C4-2B (cell line): ENCODE data around the gene FEZ2.

Experiments
- CTCF ChIP-seq: fragments of 450-650 bp; conservative IDR thresholded peaks from 2 replicates; pipeline ENCODE4 v1.5.1; 2017; ENCODE audit warnings: mild to moderate bottlenecking
- ZFX ChIP-seq: fragments of 450-650 bp; IDR thresholded peaks from 2 replicates; pipeline ENCODE4 v1.6.1; 2017

- TF ChIP-seq CTCF (no peak), ZFX (no peak)
These were observed 67.0 kb downstream of the FEZ2 start for GRCh38 chr2:36530983-36531354.
